H9 (cell line): Measurements from ENCODE around the gene VARS1. TPM values are rescaled to one million over a fixed set of nuclear protein-coding genes. Genes with fewer than 3 reads are reported as not detected.

ENCODE experiments used
- DNase-seq: peaks from one replicate; pipeline ENCODE4 v3.0.0-alpha.2; 2017
- H2AFZ ChIP-seq: one replicate; pipeline ENCODE4 v1.6.1; 2013; ENCODE audit warnings: mild to moderate bottlenecking, low read length, control low read depth, moderate library complexity
- H2AK5ac ChIP-seq: 2 replicates; pipeline ENCODE4 v1.6.1; 2013; ENCODE audit warnings: low read length, control low read depth, mixed read lengths; ENCODE audit not compliant: insufficient read length
- H2BK120ac ChIP-seq: one replicate; pipeline ENCODE4 v1.6.1; 2013; ENCODE audit warnings: low read depth, mild to moderate bottlenecking, low read length, control low read depth, inconsistent platforms; ENCODE audit not compliant: poor library complexity, severe bottlenecking
- H2BK12ac ChIP-seq: 2 replicates; pipeline ENCODE4 v1.6.1; 2013; ENCODE audit warnings: low read length, control low read depth, mixed read lengths, low read depth; ENCODE audit not compliant: insufficient read length
- H2BK15ac ChIP-seq: 2 replicates; pipeline ENCODE4 v1.6.1; 2013; ENCODE audit warnings: low read depth, low read length, control low read depth
- H2BK20ac ChIP-seq: one replicate; pipeline ENCODE4 v1.6.1; 2013; ENCODE audit warnings: low read depth, mild to moderate bottlenecking, low read length, control low read depth, inconsistent platforms; ENCODE audit not compliant: poor library complexity, severe bottlenecking
- H2BK5ac ChIP-seq: 2 replicates; pipeline ENCODE4 v1.6.1; 2013; ENCODE audit warnings: low read length, control low read depth, mixed read lengths; ENCODE audit not compliant: insufficient read length
- H3K14ac ChIP-seq: 2 replicates; pipeline ENCODE4 v1.6.1; 2013; ENCODE audit warnings: low read length, control low read depth; ENCODE audit not compliant: insufficient read depth
- H3K18ac ChIP-seq: 2 replicates; pipeline ENCODE4 v1.6.1; 2013; ENCODE audit warnings: low read depth, mild to moderate bottlenecking, mixed read lengths, low read length, control low read depth; ENCODE audit not compliant: insufficient read length
- H3K23ac ChIP-seq: 2 replicates; pipeline ENCODE4 v1.6.1; 2013; ENCODE audit warnings: low read length, control low read depth, mixed read lengths, low read depth; ENCODE audit not compliant: insufficient read length
- H3K23me2 ChIP-seq: 2 replicates; pipeline ENCODE4 v1.6.1; 2013; ENCODE audit warnings: low read depth, mild to moderate bottlenecking, mixed read lengths, low read length, control low read depth; ENCODE audit not compliant: insufficient read length, poor library complexity, severe bottlenecking
- H3K27ac ChIP-seq: 2 replicates; pipeline ENCODE4 v1.5.1; 2013; ENCODE audit warnings: low read length, control low read depth, mixed read lengths, low read depth; ENCODE audit not compliant: insufficient read length
- H3K27me3 ChIP-seq: 2 replicates; pipeline ENCODE4 v1.6.1; 2013; ENCODE audit warnings: low read length, control low read depth, inconsistent platforms; ENCODE audit not compliant: insufficient read depth
- H3K4ac ChIP-seq: 2 replicates; pipeline ENCODE4 v1.6.1; 2013; ENCODE audit warnings: low read depth, mild to moderate bottlenecking, control low read depth, inconsistent platforms, low read length, moderate library complexity
- H3K4me1 ChIP-seq: 2 replicates; pipeline ENCODE4 v1.6.1; 2013; ENCODE audit warnings: low read length, control low read depth, inconsistent platforms; ENCODE audit not compliant: insufficient read depth
- H3K4me2 ChIP-seq: 2 replicates; pipeline ENCODE4 v1.6.1; 2013; ENCODE audit warnings: low read length, control low read depth, mixed read lengths; ENCODE audit not compliant: insufficient read length, insufficient read depth
- H3K56ac ChIP-seq: 2 replicates; pipeline ENCODE4 v1.6.1; 2013; ENCODE audit warnings: low read depth, mild to moderate bottlenecking, mixed read lengths, low read length, control low read depth; ENCODE audit not compliant: insufficient read length
- H3K79me1 ChIP-seq: 2 replicates; pipeline ENCODE4 v1.6.1; 2013; ENCODE audit warnings: low read depth, mild to moderate bottlenecking, moderate library complexity, low read length, control low read depth, inconsistent platforms; ENCODE audit not compliant: insufficient read depth, poor library complexity, severe bottlenecking
- H3K79me2 ChIP-seq: 2 replicates; pipeline ENCODE4 v1.6.1; 2013; ENCODE audit warnings: low read length, control low read depth, inconsistent platforms; ENCODE audit not compliant: insufficient read depth
- H3K9ac ChIP-seq: 2 replicates; pipeline ENCODE4 v1.6.1; 2013; ENCODE audit warnings: low read length, control low read depth, mixed read lengths; ENCODE audit not compliant: insufficient read length; ENCODE audit errors: extremely low read depth
- H3K9me3 ChIP-seq: one replicate; pipeline ENCODE4 v1.6.1; 2013; ENCODE audit warnings: low read depth, low read length, inconsistent platforms; ENCODE audit not compliant: control insufficient read depth
- H3T11ph ChIP-seq: one replicate; pipeline ENCODE4 v1.6.1; 2013; ENCODE audit warnings: mild to moderate bottlenecking, low read length, control low read depth, inconsistent platforms
- H4K20me1 ChIP-seq: one replicate; pipeline ENCODE4 v1.6.1; 2013; ENCODE audit not compliant: control insufficient read depth, insufficient read length, insufficient read depth
- H4K5ac ChIP-seq: 2 replicates; pipeline ENCODE4 v1.6.1; 2013; ENCODE audit warnings: low read depth, mild to moderate bottlenecking, mixed read lengths, low read length, control low read depth; ENCODE audit not compliant: insufficient read length
- H4K8ac ChIP-seq: replicated peaks from 2 replicates; pipeline ENCODE4 v1.6.1; 2013; ENCODE audit warnings: low read length, control low read depth, mixed read lengths, low read depth; ENCODE audit not compliant: insufficient read length
- H4K91ac ChIP-seq: 2 replicates; pipeline ENCODE4 v1.6.1; 2013; ENCODE audit warnings: low read depth, mild to moderate bottlenecking, moderate library complexity, mixed read lengths, low read length, control low read depth; ENCODE audit not compliant: insufficient read length
- H3K27ac Mint-ChIP-seq, 3 experiments: 2 replicates in 2 of 3; 3 replicates in 1 of 3; pipeline ENCODE4 v1.8.0; 2020 to 2021; ENCODE audit warnings: mixed read lengths in 3 of 3, mild to moderate bottlenecking in 1 of 3, moderate library complexity in 1 of 3
- H3K27me3 Mint-ChIP-seq: 2 replicates; pipeline ENCODE4 v1.8.0; 2021; ENCODE audit warnings: low read depth, mild to moderate bottlenecking, moderate library complexity, mixed read lengths
- H3K36me3 Mint-ChIP-seq, 3 experiments: 2 replicates in 2 of 3; 3 replicates in 1 of 3; pipeline ENCODE4 v1.8.0; 2020 to 2021; ENCODE audit warnings: low read depth in 3 of 3, mixed read lengths in 3 of 3; ENCODE audit not compliant: insufficient read depth in 1 of 3
- H3K4me1 Mint-ChIP-seq, 2 experiments: 2 replicates each; pipeline ENCODE4 v1.8.0; 2020; ENCODE audit warnings: mixed read lengths in 2 of 2
- H3K4me3 Mint-ChIP-seq, 2 experiments: 2 replicates in 1 of 2; 3 replicates in 1 of 2; pipeline ENCODE4 v1.8.0; 2020 to 2021; ENCODE audit warnings: mild to moderate bottlenecking in 2 of 2, mixed read lengths in 2 of 2, moderate library complexity in 1 of 2
- H3K9me3 Mint-ChIP-seq, 2 experiments: 2 replicates in 1 of 2; 3 replicates in 1 of 2; pipeline ENCODE4 v1.8.0; 2020; ENCODE audit warnings: mild to moderate bottlenecking in 2 of 2, mixed read lengths in 2 of 2, moderate library complexity in 1 of 2
- WGBS: extraction: QIAGEN DNeasy Blood & Tissue Kit; methylation state at CpG from one replicate; pipeline ENCODE4 v1.1.7; 2013; ENCODE audit warnings: missing lambda C conversion rate, low lambda C conversion rate, mixed read lengths; ENCODE audit not compliant: insufficient read length; ENCODE audit errors: extremely low coverage; 5-methylcytosine and 5-hydroxymethylcytosine counted together
- total RNA-seq: library from RNA; stranded (reverse); gene quantifications from 2 replicates; pipeline ENCODE4 v1.2.1, GENCODE V29; 2021
- TF ChIP-seq, protein P1 (sequence below): fragments of 200-600 bp; sonication (generic); conservative IDR thresholded peaks from 3 replicates; pipeline ENCODE4 v1.8.0; 2021; ENCODE audit warnings: antibody characterized with exemption, mild to moderate bottlenecking

The VARS1 gene
- total RNA-seq, 1 experiment from 2014 or later, result 154 TPM

DNA sequence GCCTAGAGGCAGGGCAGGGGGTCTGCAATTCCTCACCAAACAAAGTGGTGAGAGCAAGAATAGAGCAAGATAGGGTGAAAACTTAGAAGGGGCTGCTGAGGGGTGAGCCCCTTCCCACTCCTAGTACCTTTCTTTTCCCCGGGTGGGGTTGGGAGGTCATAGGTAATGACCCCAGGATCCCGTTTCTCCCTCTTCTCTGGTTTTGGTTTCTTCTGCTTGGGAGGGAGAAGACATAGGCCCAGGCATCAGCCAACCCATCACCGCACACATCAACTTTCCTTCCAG lies 3.5 kb downstream of the VARS1 start:
- peak overlapping the region in 1 of 3 experiments; percentile 59; a peak in 1 of 7 replicates for H3K27ac Mint-ChIP-seq
- Histone ChIP-seq H4K20me1 (peaks cover 3% of the 10 kb centered on the region), H3K4me1 (no peaks in the 10 kb centered on the region), H4K5ac (no peak overlapping the region), H3K23ac (no peak overlapping the region), H4K91ac (no peak overlapping the region), H3K4ac (no peak overlapping the region), H3K14ac (no peak overlapping the region), H3K79me1 (no peaks in the 10 kb centered on the region), H2AK5ac (no peak overlapping the region), H3K4me2 (no peak overlapping the region), H3K23me2 (peaks cover 3% of the 10 kb centered on the region), H2AFZ (no peak overlapping the region), H3K79me2 (peaks cover 2% of the 10 kb centered on the region; the same call in 1 of the 2 replicates), H3K27ac (no peak overlapping the region), H2BK5ac (no peak overlapping the region), H3K9ac (no peak overlapping the region), H2BK12ac (no peak overlapping the region), H3T11ph (no peak overlapping the region), H3K9me3 (no peaks in the 10 kb centered on the region), H2BK15ac (no peak overlapping the region), H3K27me3 (no peaks in the 10 kb centered on the region), H3K18ac (no peak overlapping the region), H2BK120ac (no peak overlapping the region), H4K8ac (no peak overlapping the region), H3K56ac (no peak overlapping the region), H2BK20ac (no peak overlapping the region)
- TF ChIP-seq, protein P1, sequence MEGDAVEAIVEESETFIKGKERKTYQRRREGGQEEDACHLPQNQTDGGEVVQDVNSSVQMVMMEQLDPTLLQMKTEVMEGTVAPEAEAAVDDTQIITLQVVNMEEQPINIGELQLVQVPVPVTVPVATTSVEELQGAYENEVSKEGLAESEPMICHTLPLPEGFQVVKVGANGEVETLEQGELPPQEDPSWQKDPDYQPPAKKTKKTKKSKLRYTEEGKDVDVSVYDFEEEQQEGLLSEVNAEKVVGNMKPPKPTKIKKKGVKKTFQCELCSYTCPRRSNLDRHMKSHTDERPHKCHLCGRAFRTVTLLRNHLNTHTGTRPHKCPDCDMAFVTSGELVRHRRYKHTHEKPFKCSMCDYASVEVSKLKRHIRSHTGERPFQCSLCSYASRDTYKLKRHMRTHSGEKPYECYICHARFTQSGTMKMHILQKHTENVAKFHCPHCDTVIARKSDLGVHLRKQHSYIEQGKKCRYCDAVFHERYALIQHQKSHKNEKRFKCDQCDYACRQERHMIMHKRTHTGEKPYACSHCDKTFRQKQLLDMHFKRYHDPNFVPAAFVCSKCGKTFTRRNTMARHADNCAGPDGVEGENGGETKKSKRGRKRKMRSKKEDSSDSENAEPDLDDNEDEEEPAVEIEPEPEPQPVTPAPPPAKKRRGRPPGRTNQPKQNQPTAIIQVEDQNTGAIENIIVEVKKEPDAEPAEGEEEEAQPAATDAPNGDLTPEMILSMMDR, result no peak
- H3K4me1 Mint-ChIP-seq, result peaks cover 10% of the 10 kb centered on the region in 2 experiments
- H3K9me3 Mint-ChIP-seq, result no peaks in the 10 kb centered on the region
- no peaks in the 10 kb centered on the region for H3K27me3 Mint-ChIP-seq
- no peak for DNase-seq
- peaks cover 19 to 52% (median 43%) of the 10 kb centered on the region in 3 experiments for H3K36me3 Mint-ChIP-seq
- WGBS, result no CpG with 5 or more reads among the region's 3 CpGs
- no peak overlapping the region for H3K4me3 Mint-ChIP-seq
